CD1c-positive myeloid dendritic cell (primary cell): ENCODE results near the gene ENTR1.

Experiments used
- DNase-seq: peaks from one replicate; pipeline ENCODE4 v3.0.0-alpha.2; 2016; ENCODE audit errors: extremely low spot score

The ENTR1 gene

DNA sequence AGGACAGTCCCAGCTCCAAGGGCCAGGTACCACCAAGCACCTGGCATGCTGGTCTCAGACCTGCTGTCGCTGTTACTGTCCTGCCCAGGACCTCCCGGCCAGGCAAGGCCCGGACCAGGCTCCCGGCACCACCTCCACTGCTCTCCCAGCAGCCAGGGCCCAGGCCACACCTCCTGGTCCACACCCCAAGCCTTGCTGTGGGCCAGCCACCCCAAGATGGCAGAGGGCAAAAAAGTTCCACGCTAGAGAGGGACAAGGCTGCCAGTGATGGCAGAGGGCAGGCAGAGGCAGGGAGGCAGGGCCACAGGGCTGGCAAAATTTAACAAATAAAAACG lies 48.0 kb downstream of the ENTR1 start:
- DNase-seq: no peak

DNA sequence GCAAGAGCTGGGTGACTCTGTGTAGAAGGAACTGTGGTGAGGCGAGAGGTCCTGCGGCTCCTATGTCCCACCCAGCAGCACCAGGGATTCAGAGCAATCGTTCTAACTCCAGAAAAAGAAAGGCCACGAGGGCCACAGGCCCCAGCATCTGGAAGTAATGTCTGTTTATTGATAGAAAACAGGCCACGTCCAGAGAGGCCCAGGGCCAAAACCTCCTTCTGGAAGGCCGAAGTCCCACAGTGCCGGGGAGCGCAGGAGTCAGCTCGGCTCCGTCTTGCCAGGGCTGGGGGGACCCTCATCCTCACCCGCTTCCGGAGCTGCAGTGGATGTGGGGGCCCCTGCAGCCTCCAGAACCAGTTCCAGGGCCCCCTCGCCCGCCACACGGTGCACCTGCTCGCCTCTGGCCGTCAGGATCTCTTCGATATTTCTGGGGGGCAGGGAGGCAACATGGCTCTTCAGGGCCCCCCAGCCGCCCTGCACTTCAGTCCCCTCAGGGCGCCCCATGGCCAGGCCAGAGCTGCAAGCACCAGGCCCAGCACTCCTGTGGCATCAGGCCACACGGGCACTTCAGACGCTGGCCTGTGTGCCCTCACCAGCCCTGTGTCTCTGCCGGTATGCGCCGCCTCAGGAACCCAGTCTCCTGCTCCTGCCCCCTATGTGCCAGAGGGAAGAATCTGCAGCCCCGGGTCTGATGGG lies 48.5 kb downstream of the ENTR1 start:
- no peak for DNase-seq

GRCh38 chr9:136361047-136361753 lies 49.2 kb downstream of the ENTR1 start:
- no peak for DNase-seq

DNA sequence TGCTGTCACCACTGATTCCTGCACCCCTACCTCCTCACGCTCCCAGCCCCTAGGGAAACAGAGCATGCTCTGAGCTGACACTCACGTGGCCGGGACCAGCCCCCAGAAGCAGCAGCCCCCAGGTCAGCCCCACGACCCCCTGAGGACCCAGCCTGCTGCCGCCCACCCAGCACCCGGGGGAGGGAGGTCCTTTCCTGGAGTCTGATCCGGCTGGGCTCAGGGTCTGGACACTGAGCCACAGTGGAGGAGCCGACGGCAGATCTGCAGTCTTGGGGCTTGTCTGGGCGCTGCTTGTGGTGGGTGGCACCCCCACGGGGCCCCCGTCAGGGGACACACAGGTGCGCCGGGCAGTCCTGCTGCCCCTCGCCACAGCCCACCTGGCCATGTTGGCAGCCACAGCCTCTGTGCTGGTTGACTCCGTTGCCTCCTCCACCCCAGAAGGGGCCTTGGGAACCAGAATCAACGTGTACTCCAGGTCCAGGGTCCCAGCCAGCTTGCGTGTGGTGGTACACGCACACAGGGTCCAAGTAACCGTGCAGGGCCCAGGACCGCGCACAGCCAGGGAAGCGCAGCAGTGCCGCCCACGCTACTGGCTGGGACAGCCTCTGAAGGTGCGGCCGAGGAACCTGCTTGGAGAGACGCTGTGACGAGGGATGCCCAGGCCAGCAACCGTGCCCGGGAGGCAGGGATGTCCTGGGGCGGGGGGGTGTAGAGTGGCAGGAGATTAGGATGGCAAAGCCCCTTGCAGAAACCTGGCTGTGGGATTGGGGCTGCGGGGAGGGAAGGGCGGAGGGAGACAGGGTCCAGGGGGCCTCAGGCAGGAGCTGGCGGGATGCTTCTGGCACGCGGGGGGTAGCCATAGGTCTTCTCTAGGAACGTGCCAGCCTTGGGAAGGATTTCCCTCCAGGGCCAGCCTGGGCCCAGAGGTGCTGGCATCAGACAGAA lies 50.4 kb downstream of the ENTR1 start:
- no peak for DNase-seq

- DNase-seq: no peak
Measured at GRCh38 chr9:136358888-136359287, 51.5 kb downstream of the ENTR1 start.

GRCh38 chr9:136358016-136358415 lies 52.4 kb downstream of the ENTR1 start:
- no peak for DNase-seq

GRCh38 chr9:136357202-136357725 lies 53.1 kb downstream of the ENTR1 start:
- DNase-seq: no peak

GRCh38 chr9:136355616-136356557 lies 54.5 kb downstream of the ENTR1 start:
- no peak for DNase-seq

DNA sequence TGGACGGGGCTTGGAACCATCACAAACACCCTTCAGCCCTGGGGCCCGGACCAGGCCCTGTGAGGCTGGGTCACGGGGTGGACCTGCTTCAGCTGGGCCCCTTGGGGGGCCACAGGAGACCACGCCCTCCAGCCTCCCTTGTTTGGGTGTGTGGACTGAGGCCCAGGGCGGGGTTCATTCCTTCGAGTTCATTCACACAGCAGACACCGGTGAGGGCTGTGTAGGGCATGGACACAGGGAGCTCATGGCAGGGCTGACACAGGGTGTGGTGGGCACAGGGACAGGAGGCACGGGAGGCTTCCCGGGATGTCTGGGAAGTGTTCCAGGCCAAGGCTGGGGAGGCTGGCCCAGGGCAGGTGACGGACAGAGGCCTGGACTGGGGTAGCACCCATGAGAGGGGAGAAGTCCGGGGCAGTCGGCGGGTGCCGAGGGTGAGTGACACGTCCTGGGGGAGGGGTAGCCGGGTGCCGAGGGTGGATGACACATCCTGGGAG lies 55.8 kb downstream of the ENTR1 start:
- no peak for DNase-seq

- DNase-seq: no peak
Measured at GRCh38 chr9:136353757-136354488, 56.5 kb downstream of the ENTR1 start.

- DNase-seq: no peak
Measured at GRCh38 chr9:136353088-136353487, 57.3 kb downstream of the ENTR1 start.

DNA sequence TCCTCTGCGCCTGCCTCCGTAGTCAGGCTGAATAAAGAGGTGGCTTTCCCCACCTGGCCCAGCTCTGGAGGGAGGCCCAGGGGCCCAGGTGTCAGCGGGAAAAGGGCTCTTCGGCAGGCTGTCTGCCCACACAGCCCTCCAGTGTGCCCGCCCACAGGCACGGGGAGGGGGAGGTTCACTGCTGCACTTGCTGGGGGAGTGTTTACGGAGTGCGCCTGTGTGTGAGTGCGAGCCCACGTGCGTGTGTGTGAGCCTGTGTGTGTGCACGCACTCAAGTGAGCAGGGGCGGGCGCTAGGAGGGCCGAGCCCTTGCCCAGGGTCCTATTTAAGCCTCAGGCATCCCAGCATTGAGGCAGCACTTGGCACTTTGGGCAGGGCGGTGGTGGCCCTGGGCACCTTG lies 57.7 kb downstream of the ENTR1 start:
- DNase-seq: no peak
